ENCODE results near the gene TBC1D22A.

DNA sequence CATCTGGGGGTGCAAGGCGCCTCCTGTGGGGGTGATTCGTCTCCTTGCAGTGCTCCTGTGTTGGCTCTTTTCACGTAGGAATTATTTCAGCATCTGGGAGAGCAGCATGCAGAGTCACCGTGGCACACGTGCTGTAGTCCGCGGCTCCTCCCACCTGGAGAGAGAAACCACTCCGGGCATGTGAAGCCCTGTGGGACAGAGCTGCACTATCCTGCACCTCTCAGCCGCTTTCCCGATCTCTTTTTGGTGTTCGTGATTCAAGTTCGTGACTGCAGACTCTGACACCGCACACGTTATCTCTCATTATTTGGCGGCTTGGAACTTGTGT lies 394.6 kb downstream of the TBC1D22A start:
- TF ChIP-seq, protein P1, sequence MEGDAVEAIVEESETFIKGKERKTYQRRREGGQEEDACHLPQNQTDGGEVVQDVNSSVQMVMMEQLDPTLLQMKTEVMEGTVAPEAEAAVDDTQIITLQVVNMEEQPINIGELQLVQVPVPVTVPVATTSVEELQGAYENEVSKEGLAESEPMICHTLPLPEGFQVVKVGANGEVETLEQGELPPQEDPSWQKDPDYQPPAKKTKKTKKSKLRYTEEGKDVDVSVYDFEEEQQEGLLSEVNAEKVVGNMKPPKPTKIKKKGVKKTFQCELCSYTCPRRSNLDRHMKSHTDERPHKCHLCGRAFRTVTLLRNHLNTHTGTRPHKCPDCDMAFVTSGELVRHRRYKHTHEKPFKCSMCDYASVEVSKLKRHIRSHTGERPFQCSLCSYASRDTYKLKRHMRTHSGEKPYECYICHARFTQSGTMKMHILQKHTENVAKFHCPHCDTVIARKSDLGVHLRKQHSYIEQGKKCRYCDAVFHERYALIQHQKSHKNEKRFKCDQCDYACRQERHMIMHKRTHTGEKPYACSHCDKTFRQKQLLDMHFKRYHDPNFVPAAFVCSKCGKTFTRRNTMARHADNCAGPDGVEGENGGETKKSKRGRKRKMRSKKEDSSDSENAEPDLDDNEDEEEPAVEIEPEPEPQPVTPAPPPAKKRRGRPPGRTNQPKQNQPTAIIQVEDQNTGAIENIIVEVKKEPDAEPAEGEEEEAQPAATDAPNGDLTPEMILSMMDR (IDR thresholded peaks at IDR 0.05): no peak
- TF ChIP-seq POLR2A (IDR thresholded peaks at IDR 0.05): no peak

All from right lobe of liver (tissue), 4 donors.